Prostate gland (tissue), 2 donors: ENCODE results near the gene SHLD2.

Source experiments
- CTCF ChIP-seq, 4 experiments: fragments of 200-600 bp in 2 of 4; fragments of 450-650 bp in 2 of 4; sonication (generic) in 2 of 4; IDR thresholded peaks; 1 replicate in 3 of 4; 2 replicates in 1 of 4; pipeline ENCODE4 v1.5.1; 2016 to 2019; ENCODE audit warnings: antibody characterized with exemption in 4 of 4, mild to moderate bottlenecking in 2 of 4, moderate library complexity in 2 of 4
- POLR2A ChIP-seq: fragments of 450-650 bp; IDR thresholded peaks from one replicate; pipeline ENCODE4 v1.6.1; 2016; ENCODE audit warnings: antibody characterized with exemption, mild to moderate bottlenecking
- POLR2AphosphoS5 ChIP-seq: sonication (generic); formaldehyde crosslinking; IDR thresholded peaks from one replicate; pipeline ENCODE4 v1.6.1; 2017; ENCODE audit warnings: antibody characterized with exemption

GRCh38 chr10:87101996-87102395, 7.0 kb downstream of the SHLD2 start:
- TF ChIP-seq POLR2A (no peak), POLR2AphosphoS5 (no peak), CTCF (IDR thresholded peaks at IDR 0.05) (no peak)
